Measurements from ENCODE around the gene RAB1B.

The RAB1B gene

DNA sequence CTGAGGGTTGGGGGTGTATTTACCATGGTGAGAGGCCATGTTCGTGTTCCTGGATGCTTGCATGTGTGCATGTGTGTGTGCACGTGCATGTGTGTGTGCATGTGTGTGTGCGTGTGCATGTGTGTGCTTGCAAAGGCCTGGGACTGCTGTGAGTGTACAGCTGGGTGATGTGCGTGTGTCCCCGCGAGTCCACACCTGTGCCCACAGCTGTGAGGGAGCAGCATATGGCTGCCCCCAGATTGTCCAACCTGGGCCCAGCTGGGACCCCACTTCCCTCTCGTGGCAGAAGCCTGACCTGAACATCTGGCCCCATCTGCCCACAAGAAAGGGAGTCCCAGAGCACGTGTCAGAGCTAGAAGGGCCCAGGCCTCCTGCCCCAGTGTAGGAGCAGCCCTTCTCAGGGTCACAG, 56.8 kb downstream of the RAB1B start:
- no peak for DNase-seq

- no peak for DNase-seq
These were observed 58.0 kb downstream of the RAB1B start for GRCh38 chr11:66326261-66327111.
